ENCODE results near the gene RAD51B.

DNA sequence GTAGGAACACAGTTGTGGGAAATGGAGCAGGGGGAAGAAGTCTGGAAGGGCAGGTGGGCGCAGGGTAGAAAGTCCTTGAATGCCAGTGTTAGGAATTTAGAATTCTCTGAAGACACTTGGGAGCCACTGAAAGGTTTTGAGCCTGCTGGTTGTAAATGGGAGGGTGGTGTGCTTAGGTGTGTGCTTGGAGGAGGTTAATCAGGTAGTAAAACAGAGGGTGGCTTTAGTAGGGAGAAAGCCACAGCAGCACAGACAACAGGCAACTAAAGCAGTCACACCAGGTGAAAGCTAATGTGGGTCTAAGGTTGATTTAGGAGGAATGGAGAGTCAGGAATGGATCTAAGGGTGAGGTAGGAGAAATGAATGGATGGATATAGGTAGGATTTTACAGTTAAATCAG lies 588.2 kb downstream of the RAD51B start:
- TF ChIP-seq, protein P1, sequence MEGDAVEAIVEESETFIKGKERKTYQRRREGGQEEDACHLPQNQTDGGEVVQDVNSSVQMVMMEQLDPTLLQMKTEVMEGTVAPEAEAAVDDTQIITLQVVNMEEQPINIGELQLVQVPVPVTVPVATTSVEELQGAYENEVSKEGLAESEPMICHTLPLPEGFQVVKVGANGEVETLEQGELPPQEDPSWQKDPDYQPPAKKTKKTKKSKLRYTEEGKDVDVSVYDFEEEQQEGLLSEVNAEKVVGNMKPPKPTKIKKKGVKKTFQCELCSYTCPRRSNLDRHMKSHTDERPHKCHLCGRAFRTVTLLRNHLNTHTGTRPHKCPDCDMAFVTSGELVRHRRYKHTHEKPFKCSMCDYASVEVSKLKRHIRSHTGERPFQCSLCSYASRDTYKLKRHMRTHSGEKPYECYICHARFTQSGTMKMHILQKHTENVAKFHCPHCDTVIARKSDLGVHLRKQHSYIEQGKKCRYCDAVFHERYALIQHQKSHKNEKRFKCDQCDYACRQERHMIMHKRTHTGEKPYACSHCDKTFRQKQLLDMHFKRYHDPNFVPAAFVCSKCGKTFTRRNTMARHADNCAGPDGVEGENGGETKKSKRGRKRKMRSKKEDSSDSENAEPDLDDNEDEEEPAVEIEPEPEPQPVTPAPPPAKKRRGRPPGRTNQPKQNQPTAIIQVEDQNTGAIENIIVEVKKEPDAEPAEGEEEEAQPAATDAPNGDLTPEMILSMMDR (conservative IDR thresholded peaks at IDR 0.05; ENCODE audit: low read depth, low read length): no peak
- TF ChIP-seq EZH2 (IDR thresholded peaks at IDR 0.05; ENCODE audit: borderline replicate concordance, low read depth, low read length, poor library complexity, severe bottlenecking): no peak

All from A673 (cell line).